KMS-11 (cell line): Measurements from ENCODE around the gene ANKRD33B.

Source experiments
- H2AFZ ChIP-seq: fragments of 200-600 bp; sonication (generic); 2 replicates; pipeline ENCODE4 v1.6.1; 2016; ENCODE audit warnings: antibody characterized with exemption, mixed run types, low read depth
- H3K27ac ChIP-seq: fragments of 200-600 bp; sonication (generic); 2 replicates; pipeline ENCODE4 v1.6.1; 2016; ENCODE audit warnings: mild to moderate bottlenecking, mixed run types
- H3K27me3 ChIP-seq: fragments of 200-600 bp; sonication (generic); 2 replicates; pipeline ENCODE4 v1.6.1; 2017; ENCODE audit warnings: mild to moderate bottlenecking, low read depth, mixed run types, moderate library complexity; ENCODE audit not compliant: insufficient read depth
- H3K36me3 ChIP-seq: fragments of 200-600 bp; sonication (generic); 2 replicates; pipeline ENCODE4 v1.6.1; 2017; ENCODE audit warnings: mild to moderate bottlenecking, mixed run types; ENCODE audit not compliant: insufficient read depth
- H3K4me1 ChIP-seq: fragments of 200-600 bp; sonication (generic); 2 replicates; pipeline ENCODE4 v1.6.1; 2016; ENCODE audit warnings: mild to moderate bottlenecking, low read depth, mixed run types; ENCODE audit not compliant: poor library complexity, severe bottlenecking
- H3K4me2 ChIP-seq: fragments of 200-600 bp; sonication (generic); 2 replicates; pipeline ENCODE4 v1.7.0; 2016; ENCODE audit warnings: mild to moderate bottlenecking, mixed run types
- H3K4me3 ChIP-seq: fragments of 200-600 bp; sonication (generic); IDR thresholded peaks from 2 replicates; pipeline ENCODE4 v1.6.1; 2017; ENCODE audit warnings: low read depth, low read length, mixed read lengths; ENCODE audit not compliant: insufficient read depth
- H3K79me2 ChIP-seq: fragments of 200-600 bp; sonication (generic); 2 replicates; pipeline ENCODE4 v1.6.1; 2016; ENCODE audit warnings: low read depth, mixed run types; ENCODE audit not compliant: insufficient read depth
- H3K9ac ChIP-seq: fragments of 200-600 bp; sonication (generic); 2 replicates; pipeline ENCODE4 v1.6.1; 2016; ENCODE audit warnings: mild to moderate bottlenecking, mixed run types
- H4K20me1 ChIP-seq: fragments of 200-600 bp; sonication (generic); 2 replicates; pipeline ENCODE4 v1.6.1; 2016; ENCODE audit warnings: mild to moderate bottlenecking, mixed run types; ENCODE audit not compliant: insufficient read depth
- TF ChIP-seq, protein P1 (sequence below): fragments of 200-600 bp; sonication (generic); conservative IDR thresholded peaks from 2 replicates; pipeline ENCODE4 v1.6.1; 2017; ENCODE audit warnings: low read depth, mild to moderate bottlenecking, antibody characterized with exemption, low read length, moderate library complexity, mixed read lengths

The ANKRD33B gene

GRCh38 chr5:10525124-10525495, 38.8 kb upstream of the ANKRD33B start:
- Histone ChIP-seq H3K4me3 (no peak overlapping the region), H4K20me1 (no peaks in the 10 kb centered on the region), H3K36me3 (no peaks in the 10 kb centered on the region), H2AFZ (no peak overlapping the region), H3K4me2 (no peak overlapping the region), H3K9ac (no peak overlapping the region), H3K27me3 (no peaks in the 10 kb centered on the region), H3K79me2 (no peaks in the 10 kb centered on the region), H3K4me1 (no peaks in the 10 kb centered on the region), H3K27ac (no peak overlapping the region)
- TF ChIP-seq, protein P1, sequence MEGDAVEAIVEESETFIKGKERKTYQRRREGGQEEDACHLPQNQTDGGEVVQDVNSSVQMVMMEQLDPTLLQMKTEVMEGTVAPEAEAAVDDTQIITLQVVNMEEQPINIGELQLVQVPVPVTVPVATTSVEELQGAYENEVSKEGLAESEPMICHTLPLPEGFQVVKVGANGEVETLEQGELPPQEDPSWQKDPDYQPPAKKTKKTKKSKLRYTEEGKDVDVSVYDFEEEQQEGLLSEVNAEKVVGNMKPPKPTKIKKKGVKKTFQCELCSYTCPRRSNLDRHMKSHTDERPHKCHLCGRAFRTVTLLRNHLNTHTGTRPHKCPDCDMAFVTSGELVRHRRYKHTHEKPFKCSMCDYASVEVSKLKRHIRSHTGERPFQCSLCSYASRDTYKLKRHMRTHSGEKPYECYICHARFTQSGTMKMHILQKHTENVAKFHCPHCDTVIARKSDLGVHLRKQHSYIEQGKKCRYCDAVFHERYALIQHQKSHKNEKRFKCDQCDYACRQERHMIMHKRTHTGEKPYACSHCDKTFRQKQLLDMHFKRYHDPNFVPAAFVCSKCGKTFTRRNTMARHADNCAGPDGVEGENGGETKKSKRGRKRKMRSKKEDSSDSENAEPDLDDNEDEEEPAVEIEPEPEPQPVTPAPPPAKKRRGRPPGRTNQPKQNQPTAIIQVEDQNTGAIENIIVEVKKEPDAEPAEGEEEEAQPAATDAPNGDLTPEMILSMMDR, result no peak

DNA sequence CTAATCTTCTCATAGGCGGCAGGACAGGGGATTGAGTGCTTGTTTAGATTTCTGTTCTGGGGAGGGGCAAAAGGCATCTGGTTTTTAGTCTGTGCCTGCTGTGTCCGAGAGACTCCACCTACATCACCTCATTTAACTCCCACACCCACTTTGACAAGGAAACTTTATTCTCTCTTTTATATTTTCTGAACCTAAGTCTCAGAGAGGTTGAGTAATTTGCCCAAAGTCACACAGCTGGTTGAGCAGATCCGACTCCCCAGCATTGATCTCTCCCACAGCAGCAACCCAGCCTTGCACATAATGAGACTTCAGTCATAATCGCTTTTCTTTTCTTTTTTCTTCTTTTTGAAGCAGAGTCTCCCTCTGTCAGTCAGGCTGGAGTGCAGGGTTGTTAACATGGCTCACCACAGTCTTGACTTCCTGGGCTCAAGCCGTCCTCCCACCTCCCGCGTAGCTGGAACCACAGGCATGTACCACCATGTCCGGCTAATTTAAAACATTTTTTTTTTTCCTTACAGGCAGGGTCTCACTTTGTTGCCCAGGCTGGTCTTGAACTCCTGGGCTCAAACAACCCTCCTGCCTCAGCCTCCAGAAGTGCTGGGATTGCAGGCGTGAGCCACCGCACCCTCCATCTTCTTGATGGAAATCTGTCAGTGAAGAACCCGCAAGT, 36.5 kb upstream of the ANKRD33B start:
- no peak overlapping the region for H3K4me2 ChIP-seq

DNA sequence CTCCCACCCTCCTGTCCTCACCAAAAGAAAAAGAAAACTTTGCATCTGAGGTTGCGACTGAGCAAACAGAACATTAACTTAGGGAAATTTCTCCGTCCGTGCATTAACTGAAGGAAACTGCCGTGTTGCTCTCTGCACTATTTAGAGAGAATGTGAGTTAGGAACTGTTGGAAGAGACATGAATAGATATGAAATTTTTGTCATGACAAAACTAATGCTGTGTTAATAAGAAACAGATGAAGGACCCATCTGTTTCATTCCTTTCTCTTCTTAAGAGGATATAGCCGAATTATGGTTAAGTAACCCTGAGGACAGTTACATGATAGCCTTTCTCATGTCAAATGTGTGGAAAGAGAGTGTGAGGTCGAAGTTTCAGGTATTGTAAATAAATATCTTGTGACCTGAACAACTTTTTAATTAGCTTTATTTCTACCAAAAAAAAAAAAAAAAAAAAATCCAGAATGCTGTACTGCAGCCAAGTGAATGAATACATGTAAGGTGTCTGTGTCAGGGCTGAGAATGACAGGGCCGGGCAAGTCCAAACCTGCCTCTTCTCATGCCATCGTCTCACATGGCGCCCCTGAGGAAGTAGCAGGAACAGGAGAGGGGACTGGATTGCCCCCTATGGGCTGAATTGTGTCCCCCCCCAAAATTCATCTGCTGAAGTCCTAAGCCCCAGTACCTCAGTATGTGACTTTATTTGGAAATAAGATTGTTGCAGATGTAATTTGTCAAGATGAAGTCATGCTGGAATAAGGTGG, 35.6 kb upstream of the ANKRD33B start:
- H3K79me2 ChIP-seq, result no peaks in the 10 kb centered on the region
- H4K20me1 ChIP-seq, result no peaks in the 10 kb centered on the region
- H3K4me2 ChIP-seq, result no peak overlapping the region
- no peak overlapping the region for H2AFZ ChIP-seq
- no peak overlapping the region for H3K27ac ChIP-seq
- H3K4me3 ChIP-seq, result no peak overlapping the region
- no peaks in the 10 kb centered on the region for H3K36me3 ChIP-seq
- no peaks in the 10 kb centered on the region for H3K4me1 ChIP-seq
- H3K9ac ChIP-seq, result no peak overlapping the region
- H3K27me3 ChIP-seq, result no peaks in the 10 kb centered on the region
- TF ChIP-seq, protein P1, result no peak

More for the DNA sequence above, 36.5 kb upstream of the ANKRD33B start:
- Histone ChIP-seq H2AFZ (no peak overlapping the region), H3K9ac (no peak overlapping the region), H3K4me1 (no peaks in the 10 kb centered on the region), H4K20me1 (no peaks in the 10 kb centered on the region), H3K36me3 (no peaks in the 10 kb centered on the region), H3K27me3 (no peaks in the 10 kb centered on the region), H3K79me2 (no peaks in the 10 kb centered on the region), H3K4me3 (no peak overlapping the region), H3K27ac (no peak overlapping the region)
- TF ChIP-seq, protein P1, result no peak

GRCh38 chr5:10528827-10529226, 35.0 kb upstream of the ANKRD33B start:
- no peaks in the 10 kb centered on the region for H3K36me3 ChIP-seq
- H2AFZ ChIP-seq, result no peak overlapping the region
- no peaks in the 10 kb centered on the region for H3K79me2 ChIP-seq
- H3K4me2 ChIP-seq, result no peak overlapping the region
- H3K27ac ChIP-seq, result no peak overlapping the region
- TF ChIP-seq, protein P1, result no peak
- H3K4me1 ChIP-seq, result no peaks in the 10 kb centered on the region
- H4K20me1 ChIP-seq, result no peaks in the 10 kb centered on the region
- H3K4me3 ChIP-seq, result no peak overlapping the region
- no peaks in the 10 kb centered on the region for H3K27me3 ChIP-seq
- no peak overlapping the region for H3K9ac ChIP-seq
